SK-N-SH (cell line): ENCODE results near the gene HHATL. TPM values are rescaled to one million over a fixed set of nuclear protein-coding genes. Genes with fewer than 3 reads are reported as not detected.

Experiments used
- CTCF ChIA-PET: fragments of 300-600, 350-600 bp; formaldehyde crosslinking; extraction: SDS; loops from one replicate; lab custom pipeline; 2021; lab: Yijun Ruan, JAX
- POLR2A ChIA-PET: fragments of 350-600 bp; sonication (Branson Sonifier 250); formaldehyde crosslinking; extraction: SDS; loops from one replicate; lab custom pipeline; 2020; ENCODE audit warnings: antibody characterized with exemption, inconsistent platforms; lab: Yijun Ruan, JAX
- DNase-seq: peaks from one replicate; pipeline ENCODE4 v3.0.0; 2012
- H2AFZ ChIP-seq: fragments of 200-600 bp; sonication (generic); 2 replicates; pipeline ENCODE4 v1.8.1; 2016; ENCODE audit warnings: antibody characterized with exemption, mild to moderate bottlenecking, low read depth
- H3F3A ChIP-seq: fragments of 200-600 bp; sonication (generic); replicated peaks from 2 replicates; pipeline ENCODE3; 2016; ENCODE audit warnings: antibody characterized with exemption, mild to moderate bottlenecking; ENCODE audit not compliant: insufficient read depth
- H3K27ac ChIP-seq, 2 experiments: fragments of 200-500 bp in 1 of 2; fragments of 200-600 bp in 1 of 2; sonication (Bioruptor generic) in 1 of 2; sonication (generic), shearing (Covaris generic) in 1 of 2; 2 replicates each; pipeline versions ENCODE4 v1.5.1 to v1.6.1; 2014 to 2016; ENCODE audit warnings: low read depth in 2 of 2, inconsistent platforms in 1 of 2, low read length in 1 of 2, mild to moderate bottlenecking in 1 of 2, mixed read lengths in 1 of 2
- H3K27me3 ChIP-seq: fragments of 200-600 bp; sonication (generic), shearing (Covaris generic); 2 replicates; pipeline ENCODE4 v1.6.1; 2016; ENCODE audit warnings: mixed run types; ENCODE audit not compliant: insufficient read depth
- H3K36me3 ChIP-seq, 2 experiments: fragments of 200-500 bp in 1 of 2; fragments of 200-600 bp in 1 of 2; sonication (Bioruptor generic) in 1 of 2; sonication (generic) in 1 of 2; replicated peaks in 1 of 2; 2 replicates each; pipeline versions ENCODE3 to v1.5.1; 2014 to 2016; ENCODE audit warnings: low read length in 1 of 2, mild to moderate bottlenecking in 1 of 2; ENCODE audit not compliant: insufficient read depth in 2 of 2, control insufficient read depth in 1 of 2
- H3K4me1 ChIP-seq, 2 experiments: fragments of 200-500 bp in 1 of 2; fragments of 200-600 bp in 1 of 2; sonication (Bioruptor generic) in 1 of 2; sonication (generic), shearing (Covaris generic) in 1 of 2; 2 replicates each; pipeline versions ENCODE4 v1.5.1 to v1.6.1; 2014 to 2016; ENCODE audit warnings: low read depth in 1 of 2, low read length in 1 of 2, mixed run types in 1 of 2; ENCODE audit not compliant: insufficient read depth in 2 of 2, control insufficient read depth in 1 of 2
- H3K4me2 ChIP-seq: fragments of 200-600 bp; sonication (generic), shearing (Covaris generic); 2 replicates; pipeline ENCODE4 v1.6.1; 2017; ENCODE audit warnings: mixed run types
- H3K4me3 ChIP-seq, 2 experiments: fragments of 200-500 bp in 1 of 2; fragments of 200-600 bp in 1 of 2; sonication (Bioruptor generic) in 1 of 2; sonication (generic), shearing (Covaris generic) in 1 of 2; 2 replicates each; pipeline versions ENCODE4 v1.5.1 to v1.8.1; 2014 to 2016; ENCODE audit warnings: low read depth in 2 of 2, inconsistent platforms in 1 of 2, low read length in 1 of 2, mild to moderate bottlenecking in 1 of 2, mixed read lengths in 1 of 2, moderate library complexity in 1 of 2
- H3K79me2 ChIP-seq: fragments of 200-600 bp; sonication (generic); 2 replicates; pipeline ENCODE4 v1.8.1; 2017; ENCODE audit warnings: mild to moderate bottlenecking; ENCODE audit not compliant: insufficient read depth
- H3K9ac ChIP-seq: fragments of 200-600 bp; sonication (generic); 2 replicates; pipeline ENCODE4 v1.6.1; 2017; ENCODE audit warnings: mixed run types
- H3K9me2 ChIP-seq: fragments of 200-600 bp; sonication (generic); 2 replicates; pipeline ENCODE4 v1.6.1; 2017; ENCODE audit warnings: mixed run types
- H3K9me3 ChIP-seq: fragments of 200-600 bp; sonication (generic); 2 replicates; pipeline ENCODE4 v1.6.1; 2017; ENCODE audit warnings: mixed run types, mild to moderate bottlenecking, moderate library complexity
- H4K20me1 ChIP-seq: fragments of 200-600 bp; sonication (generic); 2 replicates; pipeline ENCODE4 v1.6.1; 2017; ENCODE audit warnings: mild to moderate bottlenecking, mixed run types; ENCODE audit not compliant: insufficient read depth
- EP300 ChIP-seq, 2 experiments: IDR thresholded peaks; 2 replicates each; pipeline versions ENCODE4 v1.4.0 to v1.6.1; 2012; ENCODE audit warnings: borderline replicate concordance in 1 of 2, low read depth in 1 of 2, low read length in 1 of 2
- EZH2phosphoT487 ChIP-seq: fragments of 200-600 bp; sonication (generic); IDR thresholded peaks from 2 replicates; pipeline ENCODE4 v1.6.1; 2017; ENCODE audit warnings: low read depth, mixed run types, mild to moderate bottlenecking, antibody characterized with exemption, moderate library complexity, borderline replicate concordance
- FOSL2 ChIP-seq: IDR thresholded peaks from 2 replicates; pipeline ENCODE4 v1.4.0; 2012; ENCODE audit warnings: low read depth, mild to moderate bottlenecking, moderate library complexity, borderline replicate concordance
- MAX ChIP-seq: IDR thresholded peaks from 2 replicates; pipeline ENCODE4 v1.4.0; 2012; ENCODE audit warnings: low read depth
- MXI1 ChIP-seq: IDR thresholded peaks from 2 replicates; pipeline ENCODE4 v1.6.1; 2012; ENCODE audit warnings: mild to moderate bottlenecking, low read depth, low read length, improper control_type of control experiment
- PBX3 ChIP-seq: IDR thresholded peaks from 2 replicates; pipeline ENCODE4; 2012
- RAD21 ChIP-seq: IDR thresholded peaks from 2 replicates; pipeline ENCODE4 v1.6.1; 2012; ENCODE audit warnings: mild to moderate bottlenecking, low read length
- REST ChIP-seq: IDR thresholded peaks from 2 replicates; pipeline ENCODE4 v1.6.1; 2012; ENCODE audit warnings: mild to moderate bottlenecking, low read depth, low read length, moderate library complexity
- TAF1 ChIP-seq: IDR thresholded peaks from 2 replicates; pipeline ENCODE4 v1.6.1; 2012; ENCODE audit warnings: low read depth, mild to moderate bottlenecking, low read length, moderate library complexity, borderline replicate concordance
- USF1 ChIP-seq: IDR thresholded peaks from 2 replicates; pipeline ENCODE4 v1.4.0; 2012; ENCODE audit warnings: low read depth, borderline replicate concordance
- YY1 ChIP-seq: IDR thresholded peaks from 2 replicates; pipeline ENCODE4 v1.4.0; 2012; ENCODE audit warnings: low read depth, mild to moderate bottlenecking
- WGBS: methylation state at CpG from one replicate; pipeline ENCODE4 v1.1.6; 2017; ENCODE audit warnings: low lambda C conversion rate; 5-methylcytosine and 5-hydroxymethylcytosine counted together
- polyA plus RNA-seq, 3 experiments: library from polyadenylated mRNA; depleted of rRNA; stranded (reverse); fragments of >200 nt; gene quantifications; 2 replicates each; pipeline ENCODE4 v1.2.3, GENCODE V29; 2012
- TF ChIP-seq, protein P1 (sequence below): fragments of 200-600 bp; sonication (generic); IDR thresholded peaks from 2 replicates; pipeline ENCODE4 v1.6.1; 2017; ENCODE audit warnings: antibody characterized with exemption, mild to moderate bottlenecking, moderate library complexity
- TF ChIP-seq, protein P2 (sequence below): fragments of 150-350 bp; IDR thresholded peaks from 2 replicates; pipeline ENCODE4 v1.6.1; 2016; ENCODE audit warnings: mild to moderate bottlenecking, low read depth, low read length
- TF ChIP-seq, protein P3 (sequence below): fragments of 150-350 bp; IDR thresholded peaks from 2 replicates; pipeline ENCODE4 v1.6.1; 2017; ENCODE audit warnings: antibody characterized with exemption, low read length, low read depth, borderline replicate concordance

HHATL gene
- polyA plus RNA-seq, 1 of the 3 experiments (the other 2 are of a cell fraction), result not detected

DNA sequence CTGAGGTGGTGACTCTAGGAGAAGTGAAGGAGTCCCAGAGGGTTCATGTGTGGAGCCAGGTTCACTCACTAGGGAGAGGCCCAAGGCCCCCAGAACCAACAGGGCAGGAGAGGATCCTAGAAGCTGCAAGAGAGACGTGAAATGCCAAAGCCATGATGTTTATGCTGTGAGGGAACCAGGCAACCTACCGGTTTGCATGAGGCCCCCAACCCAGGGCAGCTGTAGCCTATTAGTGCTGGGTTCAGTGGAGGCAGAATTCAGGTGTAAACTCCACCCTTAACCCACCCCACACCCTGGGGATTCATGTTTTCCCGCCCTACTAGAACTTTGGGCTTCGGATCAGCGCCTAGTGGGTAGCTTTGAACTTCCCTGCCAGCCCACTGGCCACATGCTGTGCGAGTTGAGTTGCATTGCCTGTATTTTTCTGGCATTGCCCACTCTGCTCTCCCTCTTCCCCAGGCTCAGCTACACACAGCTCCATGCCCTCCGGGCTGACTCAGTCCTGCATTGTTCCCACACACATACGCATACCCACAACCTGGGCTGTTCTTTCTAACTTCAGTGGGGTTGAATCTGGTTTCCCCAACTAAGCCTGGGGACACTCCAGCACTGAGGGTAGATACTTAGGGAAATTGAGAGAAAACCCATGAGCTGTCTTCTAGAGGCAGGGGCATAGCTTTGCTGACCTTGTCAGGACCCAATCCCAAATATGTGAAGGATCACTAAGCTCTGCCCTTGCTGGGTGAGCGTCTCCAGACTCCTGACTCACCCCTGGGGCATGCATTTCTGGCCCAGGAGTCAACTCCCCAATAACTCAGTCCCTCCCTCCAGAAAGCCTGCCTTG lies 51.1 kb downstream of the HHATL start (continued):
- peak; percentile 74 for TF ChIP-seq PBX3
- TF ChIP-seq EP300 (IDR thresholded peaks at IDR 0.05; ENCODE audit: borderline replicate concordance in 1 of 2, low read depth in 1 of 2, low read length in 1 of 2), result no peak
- TF ChIP-seq TAF1, result no peak
- TF ChIP-seq RAD21, result no peak
- TF ChIP-seq MXI1, result no peak
- TF ChIP-seq USF1, result no peak
- TF ChIP-seq, protein P1, sequence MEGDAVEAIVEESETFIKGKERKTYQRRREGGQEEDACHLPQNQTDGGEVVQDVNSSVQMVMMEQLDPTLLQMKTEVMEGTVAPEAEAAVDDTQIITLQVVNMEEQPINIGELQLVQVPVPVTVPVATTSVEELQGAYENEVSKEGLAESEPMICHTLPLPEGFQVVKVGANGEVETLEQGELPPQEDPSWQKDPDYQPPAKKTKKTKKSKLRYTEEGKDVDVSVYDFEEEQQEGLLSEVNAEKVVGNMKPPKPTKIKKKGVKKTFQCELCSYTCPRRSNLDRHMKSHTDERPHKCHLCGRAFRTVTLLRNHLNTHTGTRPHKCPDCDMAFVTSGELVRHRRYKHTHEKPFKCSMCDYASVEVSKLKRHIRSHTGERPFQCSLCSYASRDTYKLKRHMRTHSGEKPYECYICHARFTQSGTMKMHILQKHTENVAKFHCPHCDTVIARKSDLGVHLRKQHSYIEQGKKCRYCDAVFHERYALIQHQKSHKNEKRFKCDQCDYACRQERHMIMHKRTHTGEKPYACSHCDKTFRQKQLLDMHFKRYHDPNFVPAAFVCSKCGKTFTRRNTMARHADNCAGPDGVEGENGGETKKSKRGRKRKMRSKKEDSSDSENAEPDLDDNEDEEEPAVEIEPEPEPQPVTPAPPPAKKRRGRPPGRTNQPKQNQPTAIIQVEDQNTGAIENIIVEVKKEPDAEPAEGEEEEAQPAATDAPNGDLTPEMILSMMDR, result no peak
- no peak for TF ChIP-seq YY1
- peak; percentile 70 for TF ChIP-seq FOSL2

DNA sequence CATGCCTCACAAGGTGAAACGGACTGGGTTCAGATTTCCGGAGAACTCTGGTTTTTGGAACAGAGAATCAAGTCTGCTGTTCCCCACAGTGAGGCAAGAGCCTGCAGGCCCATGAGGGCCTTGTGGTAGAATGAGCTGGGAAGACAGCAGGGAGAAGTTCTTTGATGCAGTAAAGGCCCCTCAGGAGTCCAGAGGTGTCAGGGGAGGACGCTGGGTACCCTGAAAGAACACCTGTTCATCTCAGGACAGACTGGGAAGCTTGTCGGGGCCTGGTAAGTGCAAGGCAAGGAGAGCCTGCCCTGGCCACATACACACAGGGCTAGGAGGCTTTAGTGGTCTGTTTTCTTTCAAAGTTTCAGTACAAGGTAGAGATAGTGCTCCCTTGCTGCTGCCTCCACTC lies 52.8 kb downstream of the HHATL start:
- no peaks in the 10 kb centered on the region for H3K9me2 ChIP-seq
- no peak overlapping the region for H3K9ac ChIP-seq
- peaks cover 32 to 43% of the 10 kb centered on the region in 2 experiments for H3K36me3 ChIP-seq
- peaks cover 63% of the 10 kb centered on the region for H3K79me2 ChIP-seq
- peak overlapping the region in 1 of 2 experiments; percentile 84; a peak in 1 of 4 replicates for H3K27ac ChIP-seq
- H3F3A ChIP-seq, result peaks cover 44% of the 10 kb centered on the region
- ChIA-PET CTCF (no interaction called here), POLR2A (interaction anchor here (0.7 kb wide), 1 partner anchor 59 kb away, joined by 4 read pairs; the partner anchor contains the start of gene SS18L2)
- H3K27me3 ChIP-seq, result no peaks in the 10 kb centered on the region
- WGBS, result 97% methylated on average over 2 of the region's 4 CpGs
- H3K9me3 ChIP-seq, result no peaks in the 10 kb centered on the region
- H3K4me2 ChIP-seq, result no peak overlapping the region
- H2AFZ ChIP-seq, result no peak overlapping the region
- no peak overlapping the region for H3K4me3 ChIP-seq
- no peak for DNase-seq
- peaks cover 21 to 28% of the 10 kb centered on the region in 2 experiments for H3K4me1 ChIP-seq
- H4K20me1 ChIP-seq, result no peaks in the 10 kb centered on the region; the same call in 1 of the 2 replicates
- TF ChIP-seq PBX3 (no peak), USF1 (no peak), MXI1 (no peak), YY1 (no peak), MAX (no peak), REST (no peak), FOSL2 (no peak), EZH2phosphoT487 (no peak)
- TF ChIP-seq, protein P2, sequence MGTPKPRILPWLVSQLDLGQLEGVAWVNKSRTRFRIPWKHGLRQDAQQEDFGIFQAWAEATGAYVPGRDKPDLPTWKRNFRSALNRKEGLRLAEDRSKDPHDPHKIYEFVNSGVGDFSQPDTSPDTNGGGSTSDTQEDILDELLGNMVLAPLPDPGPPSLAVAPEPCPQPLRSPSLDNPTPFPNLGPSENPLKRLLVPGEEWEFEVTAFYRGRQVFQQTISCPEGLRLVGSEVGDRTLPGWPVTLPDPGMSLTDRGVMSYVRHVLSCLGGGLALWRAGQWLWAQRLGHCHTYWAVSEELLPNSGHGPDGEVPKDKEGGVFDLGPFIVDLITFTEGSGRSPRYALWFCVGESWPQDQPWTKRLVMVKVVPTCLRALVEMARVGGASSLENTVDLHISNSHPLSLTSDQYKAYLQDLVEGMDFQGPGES, result no peak
- TF ChIP-seq, protein P3, sequence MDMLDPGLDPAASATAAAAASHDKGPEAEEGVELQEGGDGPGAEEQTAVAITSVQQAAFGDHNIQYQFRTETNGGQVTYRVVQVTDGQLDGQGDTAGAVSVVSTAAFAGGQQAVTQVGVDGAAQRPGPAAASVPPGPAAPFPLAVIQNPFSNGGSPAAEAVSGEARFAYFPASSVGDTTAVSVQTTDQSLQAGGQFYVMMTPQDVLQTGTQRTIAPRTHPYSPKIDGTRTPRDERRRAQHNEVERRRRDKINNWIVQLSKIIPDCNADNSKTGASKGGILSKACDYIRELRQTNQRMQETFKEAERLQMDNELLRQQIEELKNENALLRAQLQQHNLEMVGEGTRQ, result no peak
